Skeletal muscle satellite cell (primary cell): ENCODE measurements around the gene TCAP.

Experiments
- H3K27me3 ChIP-seq: 2 replicates; pipeline ENCODE4 v1.7.0; 2013; ENCODE audit warnings: low read length; ENCODE audit not compliant: control insufficient read depth, insufficient read depth
- H3K36me3 ChIP-seq: 2 replicates; pipeline ENCODE4 v1.7.0; 2013; ENCODE audit warnings: mild to moderate bottlenecking, control low read depth, low read length; ENCODE audit not compliant: insufficient read depth
- H3K4me1 ChIP-seq: 2 replicates; pipeline ENCODE4 v1.7.0; 2013; ENCODE audit warnings: low read length; ENCODE audit not compliant: control insufficient read depth, insufficient read depth
- H3K4me2 ChIP-seq: 2 replicates; pipeline ENCODE4 v1.7.0; 2013; ENCODE audit warnings: mild to moderate bottlenecking, low read length
- H3K4me3 ChIP-seq: 2 replicates; pipeline ENCODE4 v1.7.0; 2013; ENCODE audit warnings: low read length
- H3K9ac ChIP-seq: 2 replicates; pipeline ENCODE4 v1.7.0; 2013; ENCODE audit warnings: mild to moderate bottlenecking, low read depth, low read length, moderate library complexity
- H3K9me3 ChIP-seq: replicated peaks from 2 replicates; pipeline ENCODE4 v1.7.0; 2013; ENCODE audit warnings: mild to moderate bottlenecking, control low read depth, low read length

Gene TCAP

GRCh38 chr17:39700148-39700987 is 35.2 kb downstream of the TCAP start:
- Histone ChIP-seq H3K9me3 (no peaks in the 10 kb centered on the region), H3K36me3 (peaks cover 5% of the 10 kb centered on the region), H3K4me1 (peaks cover 16% of the 10 kb centered on the region), H3K4me3 (peak overlapping the region; percentile 91), H3K27me3 (no peaks in the 10 kb centered on the region), H3K9ac (peak overlapping the region; percentile 89), H3K4me2 (peak overlapping the region; percentile 99)

GRCh38 chr17:39701012-39701783 is 36.0 kb downstream of the TCAP start:
- Histone ChIP-seq H3K27me3 (no peaks in the 10 kb centered on the region), H3K4me2 (peak overlapping the region; percentile 99), H3K9ac (peak overlapping the region; percentile 89), H3K4me1 (peaks cover 25% of the 10 kb centered on the region), H3K36me3 (peaks cover 5% of the 10 kb centered on the region), H3K4me3 (peak overlapping the region; percentile 91), H3K9me3 (no peaks in the 10 kb centered on the region)

GRCh38 chr17:39701784-39702422 is 36.8 kb downstream of the TCAP start:
- peak overlapping the region; percentile 99 for H3K4me2 ChIP-seq
- no peak overlapping the region for H3K9ac ChIP-seq
- peak overlapping the region; percentile 91 for H3K4me3 ChIP-seq
- H3K9me3 ChIP-seq = no peaks in the 10 kb centered on the region
- peaks cover 6% of the 10 kb centered on the region for H3K36me3 ChIP-seq
- H3K27me3 ChIP-seq = no peaks in the 10 kb centered on the region
- H3K4me1 ChIP-seq = peaks cover 27% of the 10 kb centered on the region

GRCh38 chr17:39702901-39703893 is 38.0 kb downstream of the TCAP start:
- H3K27me3 ChIP-seq = no peaks in the 10 kb centered on the region
- no peak overlapping the region for H3K4me2 ChIP-seq
- H3K9ac ChIP-seq = no peak overlapping the region
- peaks cover 14% of the 10 kb centered on the region for H3K36me3 ChIP-seq
- no peak overlapping the region for H3K4me3 ChIP-seq
- H3K4me1 ChIP-seq = peaks cover 27% of the 10 kb centered on the region
- no peaks in the 10 kb centered on the region for H3K9me3 ChIP-seq

GRCh38 chr17:39703913-39704312 is 38.8 kb downstream of the TCAP start:
- Histone ChIP-seq H3K9ac (no peak overlapping the region), H3K4me2 (no peak overlapping the region), H3K4me3 (no peak overlapping the region), H3K36me3 (peaks cover 21% of the 10 kb centered on the region), H3K27me3 (no peaks in the 10 kb centered on the region), H3K4me1 (peaks cover 27% of the 10 kb centered on the region), H3K9me3 (no peaks in the 10 kb centered on the region)

DNA sequence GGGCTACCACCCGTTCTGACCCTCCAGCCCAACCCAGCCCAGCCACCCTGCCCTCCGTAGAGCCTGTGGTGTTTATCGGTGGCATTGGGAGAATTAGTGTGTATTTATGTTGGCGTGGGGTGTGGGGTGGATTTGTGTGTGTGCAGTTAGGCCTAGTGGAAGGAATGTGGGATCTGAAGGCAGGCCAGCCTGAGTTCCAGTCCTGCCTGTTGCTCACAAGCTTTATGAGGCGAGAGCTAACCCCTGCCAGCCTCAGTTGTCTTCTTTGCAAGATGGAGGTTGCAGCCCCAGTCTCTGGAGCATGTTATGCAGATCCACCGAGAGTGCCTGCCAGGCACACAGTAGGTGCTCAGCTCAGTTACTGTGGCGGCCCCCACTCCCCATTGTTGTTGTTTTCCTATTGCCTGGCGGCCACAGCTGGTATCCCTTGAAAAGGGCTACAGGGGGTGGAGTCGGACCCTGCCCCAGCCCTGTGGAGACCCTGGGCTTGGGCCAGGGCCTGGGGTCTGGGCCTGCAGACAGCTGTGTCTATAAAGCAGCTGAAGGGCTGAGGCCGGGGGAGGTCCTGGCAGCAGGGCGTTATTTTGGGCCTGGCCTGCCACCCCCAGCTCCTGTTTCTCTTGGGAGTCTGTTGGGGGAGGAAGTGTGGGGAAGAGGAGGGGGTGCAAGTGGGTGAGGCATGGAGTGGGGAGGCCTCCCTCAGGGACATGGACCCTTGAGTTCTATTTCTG is 39.8 kb downstream of the TCAP start:
- H3K9me3 ChIP-seq = no peaks in the 10 kb centered on the region
- H3K4me3 ChIP-seq = no peak overlapping the region
- H3K4me1 ChIP-seq = peaks cover 23% of the 10 kb centered on the region
- H3K4me2 ChIP-seq = no peak overlapping the region
- no peaks in the 10 kb centered on the region for H3K27me3 ChIP-seq
- H3K9ac ChIP-seq = no peak overlapping the region
- peaks cover 31% of the 10 kb centered on the region for H3K36me3 ChIP-seq

- Histone ChIP-seq H3K27me3 (no peaks in the 10 kb centered on the region), H3K4me3 (no peak overlapping the region), H3K4me1 (peaks cover 23% of the 10 kb centered on the region)
Measured at GRCh38 chr17:39705786-39706348, 40.7 kb downstream of the TCAP start.

GRCh38 chr17:39706383-39706782 is 41.2 kb downstream of the TCAP start:
- H3K4me1 ChIP-seq = peaks cover 19% of the 10 kb centered on the region
- no peaks in the 10 kb centered on the region for H3K9me3 ChIP-seq
- H3K4me3 ChIP-seq = no peak overlapping the region
- peaks cover 42% of the 10 kb centered on the region for H3K36me3 ChIP-seq
- no peaks in the 10 kb centered on the region for H3K27me3 ChIP-seq
- no peak overlapping the region for H3K4me2 ChIP-seq
- no peak overlapping the region for H3K9ac ChIP-seq

More at GRCh38 chr17:39705786-39706348, 40.7 kb downstream of the TCAP start:
- Histone ChIP-seq H3K9ac (no peak overlapping the region), H3K4me2 (no peak overlapping the region), H3K36me3 (peaks cover 39% of the 10 kb centered on the region), H3K9me3 (no peaks in the 10 kb centered on the region)

GRCh38 chr17:39706921-39707337 is 41.8 kb downstream of the TCAP start:
- Histone ChIP-seq H3K4me2 (no peak overlapping the region), H3K9me3 (no peaks in the 10 kb centered on the region), H3K4me3 (no peak overlapping the region), H3K27me3 (no peaks in the 10 kb centered on the region), H3K36me3 (peaks cover 48% of the 10 kb centered on the region), H3K9ac (no peak overlapping the region), H3K4me1 (peaks cover 14% of the 10 kb centered on the region)
